PC-9 (cell line): ENCODE measurements around the gene SLC44A5. TPM values are rescaled to one million over a fixed set of nuclear protein-coding genes. Genes with fewer than 3 reads are reported as not detected.
"Not testable (repeated sequence)": the region's sequence is repeated elsewhere in the genome, so short reads cannot be mapped to it uniquely, and the experiment has no call there.

Experiments
- BruUV-seq: library from RNA; stranded (reverse); fragments of 400-500 nt; replicated peaks from 2 replicates; lab custom pipeline; 2021; lab: Mats Ljungman, UMichigan
- CTCF ChIA-PET: fragments of 300-600 bp; sonication (Branson Sonifier 250); formaldehyde crosslinking; loops from one replicate; lab custom pipeline; 2022; ENCODE audit warnings: antibody characterized with exemption; lab: Charles Lee
- POLR2A ChIA-PET: fragments of 300-600 bp; sonication (Branson Sonifier 250); formaldehyde crosslinking; loops from one replicate; lab custom pipeline; 2022; ENCODE audit warnings: antibody characterized with exemption; ENCODE audit not compliant: unreplicated experiment; lab: Charles Lee
- DNase-seq, 2 experiments: peaks; one replicate each; pipeline versions ENCODE4 v3.0.0 to v3.0.0-alpha.2; 2015 to 2022; ENCODE audit warnings: mixed read lengths in 1 of 2
- H2AFZ ChIP-seq: fragments of 200-600 bp; sonication (generic); 2 replicates; pipeline ENCODE4 v1.8.1; 2017; ENCODE audit warnings: antibody characterized with exemption
- H3F3A ChIP-seq: fragments of 200-600 bp; sonication (generic); 2 replicates; pipeline ENCODE4 v1.8.1; 2017; ENCODE audit warnings: antibody characterized with exemption, mild to moderate bottlenecking, low read depth; ENCODE audit not compliant: insufficient read depth
- H3K27ac ChIP-seq: fragments of 200-600 bp; sonication (generic); 2 replicates; pipeline ENCODE4 v1.6.1; 2016; ENCODE audit warnings: mixed run types
- H3K27me3 ChIP-seq: fragments of 200-600 bp; sonication (generic); 2 replicates; pipeline ENCODE4 v1.6.1; 2016; ENCODE audit warnings: low read depth, mixed run types; ENCODE audit not compliant: insufficient read depth
- H3K36me3 ChIP-seq: fragments of 200-600 bp; sonication (generic); 2 replicates; pipeline ENCODE4 v1.6.1; 2016; ENCODE audit warnings: low read depth, mixed run types
- H3K4me1 ChIP-seq: fragments of 200-600 bp; sonication (generic); replicated peaks from 2 replicates; pipeline ENCODE4 v1.6.1; 2016; ENCODE audit warnings: mixed run types; ENCODE audit not compliant: insufficient read depth
- H3K4me2 ChIP-seq: fragments of 200-600 bp; sonication (generic); 2 replicates; pipeline ENCODE4 v1.6.1; 2017; ENCODE audit warnings: mixed run types
- H3K4me3 ChIP-seq: fragments of 200-600 bp; sonication (generic); 2 replicates; pipeline ENCODE4 v1.6.1; 2016; ENCODE audit warnings: mixed run types
- H3K79me2 ChIP-seq: fragments of 200-600 bp; sonication (generic); 2 replicates; pipeline ENCODE4 v1.6.1; 2017; ENCODE audit warnings: low read depth, mixed run types
- H3K9me2 ChIP-seq: fragments of 200-600 bp; sonication (generic); 2 replicates; pipeline ENCODE4 v1.8.1; 2017; ENCODE audit warnings: mild to moderate bottlenecking; ENCODE audit not compliant: insufficient read depth
- H3K9me3 ChIP-seq: fragments of 200-600 bp; sonication (generic); 2 replicates; pipeline ENCODE4 v1.8.1; 2016; ENCODE audit warnings: low read depth; ENCODE audit not compliant: insufficient read depth
- H4K20me1 ChIP-seq: fragments of 200-600 bp; sonication (generic); 2 replicates; pipeline ENCODE4 v1.8.1; 2017; ENCODE audit not compliant: insufficient read depth
- EZH2 ChIP-seq: fragments of 200-600 bp; sonication (generic); IDR thresholded peaks from 2 replicates; pipeline ENCODE4 v1.8.0; 2017; ENCODE audit warnings: antibody characterized with exemption, low read depth
- intact Hi-C: fragments of 100-400 bp; cut with micrococcal nuclease; formaldehyde crosslinking; loops from one replicate; pipeline ENCODE4 v1.10.0; 2022; ENCODE audit not compliant: unreplicated experiment
- total RNA-seq: library from RNA; stranded (reverse); gene quantifications from 2 replicates; pipeline ENCODE4 v1.2.3, GENCODE V29; 2021
- TF ChIP-seq, protein P1 (sequence below): fragments of 200-600 bp; sonication (generic); conservative IDR thresholded peaks from 2 replicates; pipeline ENCODE4 v1.6.1; 2017; ENCODE audit warnings: mixed run types, antibody characterized with exemption, mild to moderate bottlenecking, moderate library complexity

Gene SLC44A5
- total RNA-seq, 1 experiment from 2014 or later: 0.09 TPM

GRCh38 chr1:75373542-75374159 lies 237.3 kb downstream of the SLC44A5 start:
- POLR2A ChIA-PET: no interaction called here
- TF ChIP-seq, protein P1, sequence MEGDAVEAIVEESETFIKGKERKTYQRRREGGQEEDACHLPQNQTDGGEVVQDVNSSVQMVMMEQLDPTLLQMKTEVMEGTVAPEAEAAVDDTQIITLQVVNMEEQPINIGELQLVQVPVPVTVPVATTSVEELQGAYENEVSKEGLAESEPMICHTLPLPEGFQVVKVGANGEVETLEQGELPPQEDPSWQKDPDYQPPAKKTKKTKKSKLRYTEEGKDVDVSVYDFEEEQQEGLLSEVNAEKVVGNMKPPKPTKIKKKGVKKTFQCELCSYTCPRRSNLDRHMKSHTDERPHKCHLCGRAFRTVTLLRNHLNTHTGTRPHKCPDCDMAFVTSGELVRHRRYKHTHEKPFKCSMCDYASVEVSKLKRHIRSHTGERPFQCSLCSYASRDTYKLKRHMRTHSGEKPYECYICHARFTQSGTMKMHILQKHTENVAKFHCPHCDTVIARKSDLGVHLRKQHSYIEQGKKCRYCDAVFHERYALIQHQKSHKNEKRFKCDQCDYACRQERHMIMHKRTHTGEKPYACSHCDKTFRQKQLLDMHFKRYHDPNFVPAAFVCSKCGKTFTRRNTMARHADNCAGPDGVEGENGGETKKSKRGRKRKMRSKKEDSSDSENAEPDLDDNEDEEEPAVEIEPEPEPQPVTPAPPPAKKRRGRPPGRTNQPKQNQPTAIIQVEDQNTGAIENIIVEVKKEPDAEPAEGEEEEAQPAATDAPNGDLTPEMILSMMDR: no peak
- no peak for TF ChIP-seq EZH2
- Histone ChIP-seq H3K4me2 (no peak overlapping the region), H3K9me3 (no peaks in the 10 kb centered on the region), H3K4me1 (no peaks in the 10 kb centered on the region), H3K27ac (no peak overlapping the region), H4K20me1 (no peaks in the 10 kb centered on the region), H3K79me2 (no peaks in the 10 kb centered on the region), H3K4me3 (no peak overlapping the region), H3K9me2 (no peaks in the 10 kb centered on the region), H3K36me3 (no peaks in the 10 kb centered on the region), H3K27me3 (no peaks in the 10 kb centered on the region), H2AFZ (no peak overlapping the region), H3F3A (no peaks in the 10 kb centered on the region)
- CTCF ChIA-PET: no interaction called here
- intact Hi-C loops: no loop called here
- no peak for DNase-seq
- no TSS peak for BruUV-seq

GRCh38 chr1:75366595-75366994 lies 244.3 kb downstream of the SLC44A5 start:
- DNase-seq: no peak
- Histone ChIP-seq H3K9me2 (no peaks in the 10 kb centered on the region), H3K79me2 (no peaks in the 10 kb centered on the region), H4K20me1 (no peaks in the 10 kb centered on the region), H3K4me3 (no peak overlapping the region), H3K27me3 (no peaks in the 10 kb centered on the region), H3K9me3 (no peaks in the 10 kb centered on the region; the same call in 1 of the 2 replicates), H3F3A (no peaks in the 10 kb centered on the region), H3K36me3 (no peaks in the 10 kb centered on the region), H3K4me2 (no peak overlapping the region), H3K27ac (no peak overlapping the region), H3K4me1 (no peaks in the 10 kb centered on the region), H2AFZ (no peak overlapping the region)
- intact Hi-C loops: no loop called here
- CTCF ChIA-PET: no interaction called here
- TF ChIP-seq EZH2: no peak
- TF ChIP-seq, protein P1: no peak
- no TSS peak for BruUV-seq
- POLR2A ChIA-PET: no interaction called here

DNA sequence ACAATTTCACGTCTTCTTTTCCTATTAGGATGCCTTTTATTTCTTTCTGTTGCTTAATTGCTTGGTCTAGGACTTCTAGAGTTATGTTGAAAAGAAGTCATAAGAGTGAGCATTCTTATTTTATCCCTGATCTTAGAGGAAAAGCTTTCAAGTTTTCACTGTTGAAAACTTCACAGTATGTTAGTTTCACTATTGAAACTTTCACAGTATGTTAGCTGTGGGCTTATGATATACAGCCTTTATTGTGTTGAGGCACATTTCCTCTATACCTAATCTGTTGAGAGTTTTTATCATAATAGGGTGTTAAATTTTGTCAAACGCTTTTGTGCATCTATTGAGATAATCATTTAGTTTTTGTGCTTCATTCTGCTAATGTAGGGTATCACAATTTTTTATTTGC lies 249.7 kb downstream of the SLC44A5 start:
- Histone ChIP-seq H3K36me3 (no peaks in the 10 kb centered on the region), H3K9me3 (no peaks in the 10 kb centered on the region; the same call in 1 of the 2 replicates), H3K4me1 (no peaks in the 10 kb centered on the region), H3F3A (no peaks in the 10 kb centered on the region), H3K4me3 (no peak overlapping the region), H3K27ac (no peak overlapping the region), H3K9me2 (no peaks in the 10 kb centered on the region; the same call in 1 of the 2 replicates), H2AFZ (no peak overlapping the region; the same call in 1 of the 2 replicates), H3K79me2 (no peaks in the 10 kb centered on the region), H3K27me3 (no peaks in the 10 kb centered on the region), H3K4me2 (no peak overlapping the region), H4K20me1 (no peaks in the 10 kb centered on the region)
- DNase-seq: no peak
- intact Hi-C loops: no loop called here
- POLR2A ChIA-PET: no interaction called here
- CTCF ChIA-PET: no interaction called here
- no TSS peak for BruUV-seq
- TF ChIP-seq, protein P1: no peak
- TF ChIP-seq EZH2: no peak

DNA sequence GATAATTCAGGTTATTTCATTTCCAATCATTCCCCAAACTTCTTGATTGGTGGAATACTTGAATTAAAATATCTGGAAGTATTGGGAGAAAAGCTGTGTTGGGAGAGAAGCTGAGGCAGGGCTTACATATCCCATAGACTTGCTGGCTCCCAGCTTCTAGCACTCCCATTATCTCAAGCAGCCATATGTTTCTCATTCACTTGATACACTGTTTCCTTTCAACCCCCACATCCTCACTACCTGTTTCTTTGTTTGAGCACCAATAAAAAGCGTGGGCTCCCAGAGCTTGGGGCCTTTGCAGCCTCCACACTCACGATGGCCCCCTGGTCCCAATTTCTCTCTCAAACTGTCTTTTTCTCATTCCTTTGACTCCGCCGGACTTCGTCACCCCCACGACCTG lies 256.6 kb downstream of the SLC44A5 start:
- H3K9me2 ChIP-seq, DNase-seq, CTCF ChIA-PET, H3F3A ChIP-seq, H3K36me3 ChIP-seq, H3K4me1 ChIP-seq, intact Hi-C loops, H3K27me3 ChIP-seq, H3K9me3 ChIP-seq, BruUV-seq, POLR2A ChIA-PET, H3K79me2 ChIP-seq, H3K4me3 ChIP-seq, H2AFZ ChIP-seq, H3K27ac ChIP-seq, H3K4me2 ChIP-seq, H4K20me1 ChIP-seq: not testable (repeated sequence)
